H9 (cell line): ENCODE results near the gene FHOD3. TPM values are rescaled to one million over a fixed set of nuclear protein-coding genes. Genes with fewer than 3 reads are reported as not detected.

Experiments
- DNase-seq: peaks from one replicate; pipeline ENCODE4 v3.0.0-alpha.2; 2017
- H2AFZ ChIP-seq: one replicate; pipeline ENCODE4 v1.6.1; 2013; ENCODE audit warnings: mild to moderate bottlenecking, low read length, control low read depth, moderate library complexity
- H2AK5ac ChIP-seq: 2 replicates; pipeline ENCODE4 v1.6.1; 2013; ENCODE audit warnings: low read length, control low read depth, mixed read lengths; ENCODE audit not compliant: insufficient read length
- H2BK120ac ChIP-seq: one replicate; pipeline ENCODE4 v1.6.1; 2013; ENCODE audit warnings: low read depth, mild to moderate bottlenecking, low read length, control low read depth, inconsistent platforms; ENCODE audit not compliant: poor library complexity, severe bottlenecking
- H2BK12ac ChIP-seq: 2 replicates; pipeline ENCODE4 v1.6.1; 2013; ENCODE audit warnings: low read length, control low read depth, mixed read lengths, low read depth; ENCODE audit not compliant: insufficient read length
- H2BK15ac ChIP-seq: 2 replicates; pipeline ENCODE4 v1.6.1; 2013; ENCODE audit warnings: low read depth, low read length, control low read depth
- H2BK20ac ChIP-seq: one replicate; pipeline ENCODE4 v1.6.1; 2013; ENCODE audit warnings: low read depth, mild to moderate bottlenecking, low read length, control low read depth, inconsistent platforms; ENCODE audit not compliant: poor library complexity, severe bottlenecking
- H2BK5ac ChIP-seq: 2 replicates; pipeline ENCODE4 v1.6.1; 2013; ENCODE audit warnings: low read length, control low read depth, mixed read lengths; ENCODE audit not compliant: insufficient read length
- H3K14ac ChIP-seq: 2 replicates; pipeline ENCODE4 v1.6.1; 2013; ENCODE audit warnings: low read length, control low read depth; ENCODE audit not compliant: insufficient read depth
- H3K18ac ChIP-seq: 2 replicates; pipeline ENCODE4 v1.6.1; 2013; ENCODE audit warnings: low read depth, mild to moderate bottlenecking, mixed read lengths, low read length, control low read depth; ENCODE audit not compliant: insufficient read length
- H3K23ac ChIP-seq: 2 replicates; pipeline ENCODE4 v1.6.1; 2013; ENCODE audit warnings: low read length, control low read depth, mixed read lengths, low read depth; ENCODE audit not compliant: insufficient read length
- H3K23me2 ChIP-seq: 2 replicates; pipeline ENCODE4 v1.6.1; 2013; ENCODE audit warnings: low read depth, mild to moderate bottlenecking, mixed read lengths, low read length, control low read depth; ENCODE audit not compliant: insufficient read length, poor library complexity, severe bottlenecking
- H3K27ac ChIP-seq: 2 replicates; pipeline ENCODE4 v1.5.1; 2013; ENCODE audit warnings: low read length, control low read depth, mixed read lengths, low read depth; ENCODE audit not compliant: insufficient read length
- H3K27me3 ChIP-seq: 2 replicates; pipeline ENCODE4 v1.6.1; 2013; ENCODE audit warnings: low read length, control low read depth, inconsistent platforms; ENCODE audit not compliant: insufficient read depth
- H3K4ac ChIP-seq: 2 replicates; pipeline ENCODE4 v1.6.1; 2013; ENCODE audit warnings: low read depth, mild to moderate bottlenecking, control low read depth, inconsistent platforms, low read length, moderate library complexity
- H3K4me1 ChIP-seq: 2 replicates; pipeline ENCODE4 v1.6.1; 2013; ENCODE audit warnings: low read length, control low read depth, inconsistent platforms; ENCODE audit not compliant: insufficient read depth
- H3K4me2 ChIP-seq: 2 replicates; pipeline ENCODE4 v1.6.1; 2013; ENCODE audit warnings: low read length, control low read depth, mixed read lengths; ENCODE audit not compliant: insufficient read length, insufficient read depth
- H3K56ac ChIP-seq: 2 replicates; pipeline ENCODE4 v1.6.1; 2013; ENCODE audit warnings: low read depth, mild to moderate bottlenecking, mixed read lengths, low read length, control low read depth; ENCODE audit not compliant: insufficient read length
- H3K79me1 ChIP-seq: 2 replicates; pipeline ENCODE4 v1.6.1; 2013; ENCODE audit warnings: low read depth, mild to moderate bottlenecking, moderate library complexity, low read length, control low read depth, inconsistent platforms; ENCODE audit not compliant: insufficient read depth, poor library complexity, severe bottlenecking
- H3K79me2 ChIP-seq: 2 replicates; pipeline ENCODE4 v1.6.1; 2013; ENCODE audit warnings: low read length, control low read depth, inconsistent platforms; ENCODE audit not compliant: insufficient read depth
- H3K9ac ChIP-seq: 2 replicates; pipeline ENCODE4 v1.6.1; 2013; ENCODE audit warnings: low read length, control low read depth, mixed read lengths; ENCODE audit not compliant: insufficient read length; ENCODE audit errors: extremely low read depth
- H3K9me3 ChIP-seq: one replicate; pipeline ENCODE4 v1.6.1; 2013; ENCODE audit warnings: low read depth, low read length, inconsistent platforms; ENCODE audit not compliant: control insufficient read depth
- H3T11ph ChIP-seq: one replicate; pipeline ENCODE4 v1.6.1; 2013; ENCODE audit warnings: mild to moderate bottlenecking, low read length, control low read depth, inconsistent platforms
- H4K20me1 ChIP-seq: one replicate; pipeline ENCODE4 v1.6.1; 2013; ENCODE audit not compliant: control insufficient read depth, insufficient read length, insufficient read depth
- H4K5ac ChIP-seq: 2 replicates; pipeline ENCODE4 v1.6.1; 2013; ENCODE audit warnings: low read depth, mild to moderate bottlenecking, mixed read lengths, low read length, control low read depth; ENCODE audit not compliant: insufficient read length
- H4K8ac ChIP-seq: replicated peaks from 2 replicates; pipeline ENCODE4 v1.6.1; 2013; ENCODE audit warnings: low read length, control low read depth, mixed read lengths, low read depth; ENCODE audit not compliant: insufficient read length
- H4K91ac ChIP-seq: 2 replicates; pipeline ENCODE4 v1.6.1; 2013; ENCODE audit warnings: low read depth, mild to moderate bottlenecking, moderate library complexity, mixed read lengths, low read length, control low read depth; ENCODE audit not compliant: insufficient read length
- H3K27ac Mint-ChIP-seq, 3 experiments: 2 replicates in 2 of 3; 3 replicates in 1 of 3; pipeline ENCODE4 v1.8.0; 2020 to 2021; ENCODE audit warnings: mixed read lengths in 3 of 3, mild to moderate bottlenecking in 1 of 3, moderate library complexity in 1 of 3
- H3K27me3 Mint-ChIP-seq: 2 replicates; pipeline ENCODE4 v1.8.0; 2021; ENCODE audit warnings: low read depth, mild to moderate bottlenecking, moderate library complexity, mixed read lengths
- H3K36me3 Mint-ChIP-seq, 3 experiments: 2 replicates in 2 of 3; 3 replicates in 1 of 3; pipeline ENCODE4 v1.8.0; 2020 to 2021; ENCODE audit warnings: low read depth in 3 of 3, mixed read lengths in 3 of 3; ENCODE audit not compliant: insufficient read depth in 1 of 3
- H3K4me1 Mint-ChIP-seq, 2 experiments: 2 replicates each; pipeline ENCODE4 v1.8.0; 2020; ENCODE audit warnings: mixed read lengths in 2 of 2
- H3K4me3 Mint-ChIP-seq, 2 experiments: 2 replicates in 1 of 2; 3 replicates in 1 of 2; pipeline ENCODE4 v1.8.0; 2020 to 2021; ENCODE audit warnings: mild to moderate bottlenecking in 2 of 2, mixed read lengths in 2 of 2, moderate library complexity in 1 of 2
- H3K9me3 Mint-ChIP-seq, 2 experiments: 2 replicates in 1 of 2; 3 replicates in 1 of 2; pipeline ENCODE4 v1.8.0; 2020; ENCODE audit warnings: mild to moderate bottlenecking in 2 of 2, mixed read lengths in 2 of 2, moderate library complexity in 1 of 2
- WGBS: extraction: QIAGEN DNeasy Blood & Tissue Kit; methylation state at CpG from one replicate; pipeline ENCODE4 v1.1.7; 2013; ENCODE audit warnings: missing lambda C conversion rate, low lambda C conversion rate, mixed read lengths; ENCODE audit not compliant: insufficient read length; ENCODE audit errors: extremely low coverage; 5-methylcytosine and 5-hydroxymethylcytosine counted together
- total RNA-seq: library from RNA; stranded (reverse); gene quantifications from 2 replicates; pipeline ENCODE4 v1.2.1, GENCODE V29; 2021
- TF ChIP-seq, protein P1 (sequence below): fragments of 200-600 bp; sonication (generic); conservative IDR thresholded peaks from 3 replicates; pipeline ENCODE4 v1.8.0; 2021; ENCODE audit warnings: antibody characterized with exemption, mild to moderate bottlenecking

FHOD3 gene
- total RNA-seq, 1 experiment from 2014 or later: 8.0 TPM

DNA sequence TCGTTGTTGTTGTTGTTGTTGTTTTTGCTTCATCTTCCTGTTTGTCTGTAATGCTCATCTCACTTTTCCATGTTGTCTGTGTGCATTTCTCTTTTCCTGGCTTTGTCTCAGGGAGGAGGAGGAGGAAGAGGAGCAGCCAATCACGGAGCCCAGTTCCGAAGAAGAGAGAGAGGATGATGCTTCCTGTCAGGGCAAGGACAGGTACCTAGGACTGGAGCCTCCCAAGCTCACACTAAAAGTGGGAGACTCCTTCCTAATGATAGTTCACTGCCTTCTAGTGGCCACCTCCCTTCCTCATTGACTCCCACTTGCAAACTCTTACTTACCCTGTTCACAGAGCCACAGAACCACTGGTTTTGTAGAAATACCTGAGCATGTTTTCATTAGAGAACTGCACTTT lies 351.7 kb downstream of the FHOD3 start:
- no peak overlapping the region for H2AK5ac ChIP-seq
- DNase-seq: no peak
- WGBS: no CpG with 5 or more reads among the region's 3 CpGs
- H3K27ac ChIP-seq: no peak overlapping the region
- no peak overlapping the region for H3K14ac ChIP-seq
- H3K4me3 Mint-ChIP-seq: no peak overlapping the region
- H2BK12ac ChIP-seq: no peak overlapping the region
- H4K5ac ChIP-seq: no peak overlapping the region
- H4K20me1 ChIP-seq: no peaks in the 10 kb centered on the region
- H2BK5ac ChIP-seq: no peak overlapping the region
- no peak overlapping the region for H2BK20ac ChIP-seq
- no peaks in the 10 kb centered on the region for H3K23me2 ChIP-seq
- H3K18ac ChIP-seq: no peak overlapping the region
- H3K56ac ChIP-seq: no peak overlapping the region
- no peak overlapping the region for H3K4me2 ChIP-seq
- TF ChIP-seq, protein P1, sequence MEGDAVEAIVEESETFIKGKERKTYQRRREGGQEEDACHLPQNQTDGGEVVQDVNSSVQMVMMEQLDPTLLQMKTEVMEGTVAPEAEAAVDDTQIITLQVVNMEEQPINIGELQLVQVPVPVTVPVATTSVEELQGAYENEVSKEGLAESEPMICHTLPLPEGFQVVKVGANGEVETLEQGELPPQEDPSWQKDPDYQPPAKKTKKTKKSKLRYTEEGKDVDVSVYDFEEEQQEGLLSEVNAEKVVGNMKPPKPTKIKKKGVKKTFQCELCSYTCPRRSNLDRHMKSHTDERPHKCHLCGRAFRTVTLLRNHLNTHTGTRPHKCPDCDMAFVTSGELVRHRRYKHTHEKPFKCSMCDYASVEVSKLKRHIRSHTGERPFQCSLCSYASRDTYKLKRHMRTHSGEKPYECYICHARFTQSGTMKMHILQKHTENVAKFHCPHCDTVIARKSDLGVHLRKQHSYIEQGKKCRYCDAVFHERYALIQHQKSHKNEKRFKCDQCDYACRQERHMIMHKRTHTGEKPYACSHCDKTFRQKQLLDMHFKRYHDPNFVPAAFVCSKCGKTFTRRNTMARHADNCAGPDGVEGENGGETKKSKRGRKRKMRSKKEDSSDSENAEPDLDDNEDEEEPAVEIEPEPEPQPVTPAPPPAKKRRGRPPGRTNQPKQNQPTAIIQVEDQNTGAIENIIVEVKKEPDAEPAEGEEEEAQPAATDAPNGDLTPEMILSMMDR: peak; percentile 32; the same call in 2 of the 3 replicates
- H2BK120ac ChIP-seq: no peak overlapping the region
- H2AFZ ChIP-seq: no peak overlapping the region
- H3T11ph ChIP-seq: no peak overlapping the region
- H4K91ac ChIP-seq: no peak overlapping the region
- no peak overlapping the region for H3K23ac ChIP-seq
- no peaks in the 10 kb centered on the region for H3K27me3 ChIP-seq
- H3K9ac ChIP-seq: no peak overlapping the region
- no peak overlapping the region for H3K4ac ChIP-seq
- no peaks in the 10 kb centered on the region for H3K79me1 ChIP-seq
- H3K4me1 ChIP-seq: no peaks in the 10 kb centered on the region
- peaks cover 3 to 10% of the 10 kb centered on the region in 2 experiments for H3K4me1 Mint-ChIP-seq
- H3K9me3 Mint-ChIP-seq: no peaks in the 10 kb centered on the region; a peak in 1 of 5 replicates
- H3K9me3 ChIP-seq: no peaks in the 10 kb centered on the region
- peaks cover 0 to 6% (median 0%) of the 10 kb centered on the region in 3 experiments; a peak in 2 of 7 replicates for H3K36me3 Mint-ChIP-seq
- H2BK15ac ChIP-seq: no peak overlapping the region
- peaks cover 6% of the 10 kb centered on the region for H3K27me3 Mint-ChIP-seq
- no peak overlapping the region for H4K8ac ChIP-seq
- no peaks in the 10 kb centered on the region for H3K79me2 ChIP-seq
- H3K27ac Mint-ChIP-seq: no peak overlapping the region
